GM21576 (cell line): Measurements from ENCODE around the gene ITIH4.

Experiments
- ATAC-seq: cut with Tn5 transposase; IDR thresholded peaks from one replicate; pipeline ENCODE4 v1.9.1; 2021; ENCODE audit warnings: mild to moderate bottlenecking, moderate library complexity; ENCODE audit not compliant: unreplicated experiment

Gene ITIH4

GRCh38 chr3:52771702-52772101, 58.8 kb downstream of the ITIH4 start:
- no peak for ATAC-seq

DNA sequence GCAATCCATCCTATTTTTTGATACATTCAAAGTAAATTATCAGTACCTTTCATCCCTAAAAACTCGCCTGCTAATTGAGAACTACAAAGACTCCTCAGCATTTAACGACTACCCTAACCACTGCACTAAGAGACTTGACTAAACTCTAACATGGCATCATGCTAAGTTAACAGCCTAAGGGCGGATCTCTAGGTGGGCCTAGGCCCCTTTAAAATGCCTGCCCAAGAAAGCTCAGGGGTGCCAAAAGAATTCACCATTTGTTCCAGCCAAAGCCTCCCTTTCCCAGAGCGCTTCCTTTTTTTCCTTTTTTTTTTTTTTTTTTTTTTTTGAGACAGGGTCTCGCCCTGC, 59.2 kb downstream of the ITIH4 start:
- ATAC-seq = no peak

GRCh38 chr3:52770496-52771333, 59.8 kb downstream of the ITIH4 start, which contains the start of gene NEK4:
NEK4 (minus strand) TSS chr3:52770940; CDS start chr3:52770746, 194 bp downstream.
- ATAC-seq = peak; percentile 94

DNA sequence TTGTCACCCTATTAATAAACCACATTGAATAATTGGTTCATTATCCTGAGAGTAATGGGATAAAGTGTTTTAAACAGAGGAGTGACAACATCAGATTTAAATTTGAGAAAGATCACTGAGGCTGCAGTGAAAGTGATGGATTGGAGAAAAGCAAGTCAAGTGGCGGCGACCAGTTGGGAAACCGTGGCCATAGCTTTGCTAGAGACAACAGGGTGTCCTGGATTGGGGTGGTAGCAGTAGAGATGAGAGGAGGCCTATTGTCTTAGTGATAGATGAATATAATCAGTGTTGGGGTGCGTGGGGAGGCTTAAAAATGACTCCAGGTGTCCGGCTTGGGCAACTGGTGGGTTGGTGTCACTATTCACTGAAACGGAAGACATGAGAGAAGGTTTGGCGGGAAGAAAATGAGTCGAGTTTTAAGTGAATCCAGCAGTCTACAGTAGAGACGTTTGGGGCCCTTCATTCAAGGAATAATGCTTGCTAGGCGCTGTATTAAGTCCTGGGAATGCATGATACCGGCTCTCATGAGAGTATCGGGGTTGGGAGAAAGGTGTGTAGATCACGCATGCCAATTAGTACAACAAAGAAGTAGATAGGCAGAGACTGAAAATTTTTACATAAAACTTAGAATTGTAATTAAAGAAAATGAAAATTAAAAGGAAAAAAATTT, 60.6 kb downstream of the ITIH4 start:
- ATAC-seq = no peak

DNA sequence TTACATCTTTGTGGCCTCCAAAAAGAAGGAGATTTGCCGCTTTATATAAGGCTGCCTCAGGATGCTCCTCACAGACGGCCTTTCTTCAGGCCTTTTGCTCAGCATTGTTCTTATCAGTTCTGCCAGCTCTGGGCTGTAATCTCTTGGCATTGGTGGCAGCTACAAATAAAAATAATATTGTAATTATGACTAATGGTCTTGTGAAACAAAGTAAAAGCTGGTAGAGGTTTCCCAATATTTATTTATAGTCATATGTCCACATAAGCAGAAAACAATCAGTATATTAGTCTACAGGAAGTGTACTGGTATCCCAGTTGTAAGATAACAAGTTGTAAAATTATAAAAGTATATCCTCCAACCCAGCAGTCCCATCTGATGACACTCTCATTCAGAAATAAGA, 67.0 kb downstream of the ITIH4 start:
- ATAC-seq = no peak
